Left ventricle myocardium inferior (tissue), 1 donor: ENCODE results near the gene PTGIR. TPM values are rescaled to one million over a fixed set of nuclear protein-coding genes. Genes with fewer than 3 reads are reported as not detected.

Experiments used
- DNase-seq: peaks from one replicate; pipeline ENCODE4 v3.0.0-alpha.2; 2020
- H3K27ac ChIP-seq: fragments of 200-600 bp; replicated peaks from 2 replicates; pipeline ENCODE4 v1.8.0; 2021
- H3K27me3 ChIP-seq: fragments of 200-600 bp; 2 replicates; pipeline ENCODE4 v1.8.0; 2021; ENCODE audit warnings: low read depth
- H3K36me3 ChIP-seq: fragments of 200-600 bp; 2 replicates; pipeline ENCODE4 v1.8.0; 2021
- H3K4me1 ChIP-seq: fragments of 200-600 bp; 2 replicates; pipeline ENCODE4 v1.8.0; 2021
- H3K4me3 ChIP-seq: fragments of 200-600 bp; 2 replicates; pipeline ENCODE4 v1.8.0; 2021; ENCODE audit warnings: mild to moderate bottlenecking, moderate library complexity
- H3K9me3 ChIP-seq: fragments of 200-600 bp; replicated peaks from 2 replicates; pipeline ENCODE4 v1.8.0; 2021
- CTCF ChIP-seq: fragments of 200-600 bp; IDR thresholded peaks from 2 replicates; pipeline ENCODE4 v1.8.0; 2021; ENCODE audit warnings: antibody characterized with exemption, mild to moderate bottlenecking, borderline replicate concordance
- intact Hi-C: fragments of 100-400 bp; cut with micrococcal nuclease; formaldehyde crosslinking; loops from one replicate; pipeline ENCODE4 v1.11.0; 2022
- total RNA-seq: library from RNA; stranded (reverse); fragmentation: NEBNext Ultra II Directional; extraction: Animal tissue kit (Norgen Biotek cat#: 25700); gene quantifications from one replicate; pipeline ENCODE4 v1.2.1, GENCODE V29; 2021
- donor health status: DM: no; HTN: yes; CAD: no; lungs with severe emphysema.

Gene PTGIR
- total RNA-seq, 1 donor from 2014 or later: 3.7 TPM

- peak; percentile 71 for DNase-seq
Measured at GRCh38 chr19:46616631-46617322, 8.1 kb downstream of the PTGIR start.

GRCh38 chr19:46615966-46616365 is 8.9 kb downstream of the PTGIR start:
- H3K9me3 ChIP-seq: no peaks in the 10 kb centered on the region
- intact Hi-C loops: loop anchor here (2.0 kb wide), 1 partner anchor 49 kb away; no protein-coding TSS in a partner anchor
- no peak overlapping the region for H3K4me3 ChIP-seq
- no peak for TF ChIP-seq CTCF
- H3K27me3 ChIP-seq: no peaks in the 10 kb centered on the region
- peaks cover 49% of the 10 kb centered on the region for H3K4me1 ChIP-seq
- no peaks in the 10 kb centered on the region for H3K36me3 ChIP-seq
- DNase-seq: peak; percentile 1
- H3K27ac ChIP-seq: no peak overlapping the region

More at GRCh38 chr19:46616631-46617322, 8.1 kb downstream of the PTGIR start:
- intact Hi-C loops: no loop called here
- Histone ChIP-seq H3K4me3 (no peak overlapping the region), H3K9me3 (no peaks in the 10 kb centered on the region), H3K4me1 (peaks cover 57% of the 10 kb centered on the region), H3K27ac (no peak overlapping the region), H3K27me3 (no peaks in the 10 kb centered on the region), H3K36me3 (no peaks in the 10 kb centered on the region)
- TF ChIP-seq CTCF: peak; percentile 59

- TF ChIP-seq CTCF: peak; percentile 95
- Histone ChIP-seq H3K9me3 (no peaks in the 10 kb centered on the region), H3K4me3 (no peak overlapping the region), H3K36me3 (peaks cover 9% of the 10 kb centered on the region), H3K4me1 (peaks cover 33% of the 10 kb centered on the region), H3K27me3 (no peaks in the 10 kb centered on the region), H3K27ac (no peak overlapping the region)
- DNase-seq: peak; percentile 86
- intact Hi-C loops: loop anchor here (2.0 kb wide), 1 partner anchor 51 kb away; no protein-coding TSS in a partner anchor
Measured at GRCh38 chr19:46614114-46614722, 10.7 kb downstream of the PTGIR start.

DNA sequence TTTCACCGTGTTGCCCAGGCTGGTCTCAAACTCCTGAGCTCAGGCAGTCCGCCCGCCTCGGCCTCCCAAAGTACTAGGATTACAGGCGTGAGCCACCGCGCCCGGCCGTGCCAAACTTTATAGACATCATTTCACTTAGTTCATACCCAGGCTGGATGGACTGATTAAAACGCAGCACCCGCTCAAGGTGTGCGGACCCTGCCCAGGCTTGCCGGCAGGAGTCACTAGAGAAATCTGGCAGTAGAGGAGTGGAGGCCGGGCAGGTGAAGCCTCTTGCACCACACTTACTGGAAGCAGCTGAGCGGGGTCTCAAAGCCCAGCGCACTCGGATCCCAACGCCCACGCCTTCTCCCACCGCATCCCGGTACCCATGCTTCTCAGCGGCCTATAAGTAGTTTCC is 11.4 kb downstream of the PTGIR start:
- Histone ChIP-seq H3K4me1 (peaks cover 26% of the 10 kb centered on the region), H3K36me3 (peaks cover 16% of the 10 kb centered on the region), H3K9me3 (no peaks in the 10 kb centered on the region), H3K4me3 (no peak overlapping the region), H3K27me3 (no peaks in the 10 kb centered on the region), H3K27ac (no peak overlapping the region)
- peak; percentile 13 for DNase-seq
- intact Hi-C loops: no loop called here
- TF ChIP-seq CTCF: no peak

GRCh38 chr19:46611776-46612175 is 13.1 kb downstream of the PTGIR start:
- H3K36me3 ChIP-seq: peaks cover 33% of the 10 kb centered on the region
- TF ChIP-seq CTCF: no peak
- DNase-seq: peak; percentile 13
- no peaks in the 10 kb centered on the region for H3K9me3 ChIP-seq
- no peak overlapping the region for H3K4me3 ChIP-seq
- intact Hi-C loops: no loop called here
- H3K4me1 ChIP-seq: peaks cover 19% of the 10 kb centered on the region
- no peak overlapping the region for H3K27ac ChIP-seq
- no peaks in the 10 kb centered on the region for H3K27me3 ChIP-seq
